Measurements from ENCODE around the gene ACBD6.

- TF ChIP-seq, protein P1, sequence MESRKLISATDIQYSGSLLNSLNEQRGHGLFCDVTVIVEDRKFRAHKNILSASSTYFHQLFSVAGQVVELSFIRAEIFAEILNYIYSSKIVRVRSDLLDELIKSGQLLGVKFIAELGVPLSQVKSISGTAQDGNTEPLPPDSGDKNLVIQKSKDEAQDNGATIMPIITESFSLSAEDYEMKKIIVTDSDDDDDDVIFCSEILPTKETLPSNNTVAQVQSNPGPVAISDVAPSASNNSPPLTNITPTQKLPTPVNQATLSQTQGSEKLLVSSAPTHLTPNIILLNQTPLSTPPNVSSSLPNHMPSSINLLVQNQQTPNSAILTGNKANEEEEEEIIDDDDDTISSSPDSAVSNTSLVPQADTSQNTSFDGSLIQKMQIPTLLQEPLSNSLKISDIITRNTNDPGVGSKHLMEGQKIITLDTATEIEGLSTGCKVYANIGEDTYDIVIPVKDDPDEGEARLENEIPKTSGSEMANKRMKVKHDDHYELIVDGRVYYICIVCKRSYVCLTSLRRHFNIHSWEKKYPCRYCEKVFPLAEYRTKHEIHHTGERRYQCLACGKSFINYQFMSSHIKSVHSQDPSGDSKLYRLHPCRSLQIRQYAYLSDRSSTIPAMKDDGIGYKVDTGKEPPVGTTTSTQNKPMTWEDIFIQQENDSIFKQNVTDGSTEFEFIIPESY (IDR thresholded peaks at IDR 0.05): no peak
- TF ChIP-seq NBN (IDR thresholded peaks at IDR 0.05) (no peak), CEBPZ (IDR thresholded peaks at IDR 0.05; ENCODE audit: low read depth, low read length) (no peak), TCF3 (IDR thresholded peaks at IDR 0.05; ENCODE audit: borderline replicate concordance, insufficient read depth, low read depth, low read length) (no peak), CBX5 (IDR thresholded peaks at IDR 0.05; ENCODE audit: low read depth) (no peak), TAF1 (IDR thresholded peaks at IDR 0.05; ENCODE audit: borderline replicate concordance, low read depth, low read length) (no peak), ZBED1 (IDR thresholded peaks at IDR 0.05; ENCODE audit: borderline replicate concordance) (no peak), ETV6 (conservative IDR thresholded peaks at IDR 0.05 in 1 of 2, IDR thresholded peaks at IDR 0.05 in 1 of 2; ENCODE audit: borderline replicate concordance in 1 of 2, low read depth in 1 of 2) (no peak), ZNF592 (IDR thresholded peaks at IDR 0.05) (no peak), POLR2A (IDR thresholded peaks at IDR 0.05; ENCODE audit: low read depth, low read length) (no peak)
- TF ChIP-seq, protein P2, sequence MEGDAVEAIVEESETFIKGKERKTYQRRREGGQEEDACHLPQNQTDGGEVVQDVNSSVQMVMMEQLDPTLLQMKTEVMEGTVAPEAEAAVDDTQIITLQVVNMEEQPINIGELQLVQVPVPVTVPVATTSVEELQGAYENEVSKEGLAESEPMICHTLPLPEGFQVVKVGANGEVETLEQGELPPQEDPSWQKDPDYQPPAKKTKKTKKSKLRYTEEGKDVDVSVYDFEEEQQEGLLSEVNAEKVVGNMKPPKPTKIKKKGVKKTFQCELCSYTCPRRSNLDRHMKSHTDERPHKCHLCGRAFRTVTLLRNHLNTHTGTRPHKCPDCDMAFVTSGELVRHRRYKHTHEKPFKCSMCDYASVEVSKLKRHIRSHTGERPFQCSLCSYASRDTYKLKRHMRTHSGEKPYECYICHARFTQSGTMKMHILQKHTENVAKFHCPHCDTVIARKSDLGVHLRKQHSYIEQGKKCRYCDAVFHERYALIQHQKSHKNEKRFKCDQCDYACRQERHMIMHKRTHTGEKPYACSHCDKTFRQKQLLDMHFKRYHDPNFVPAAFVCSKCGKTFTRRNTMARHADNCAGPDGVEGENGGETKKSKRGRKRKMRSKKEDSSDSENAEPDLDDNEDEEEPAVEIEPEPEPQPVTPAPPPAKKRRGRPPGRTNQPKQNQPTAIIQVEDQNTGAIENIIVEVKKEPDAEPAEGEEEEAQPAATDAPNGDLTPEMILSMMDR (IDR thresholded peaks at IDR 0.05 in 2 of 3, conservative IDR thresholded peaks at IDR 0.05 in 1 of 3; ENCODE audit: control insufficient read depth in 2 of 3, extremely low read depth in 1 of 3, insufficient read depth in 1 of 3, low read depth in 3 of 3, low read length in 3 of 3): no peak
These were observed 158.2 kb downstream of the ACBD6 start for GRCh38 chr1:180343921-180344769.

Data from GM12878 (cell line).